HEK293 (cell line): ENCODE results near the gene SYNPO2.

Experiments used
- CTCF ChIA-PET: fragments of 350-600 bp; formaldehyde crosslinking; extraction: SDS; loops from one replicate; lab custom pipeline; 2021; ENCODE audit warnings: antibody characterized with exemption; lab: Yijun Ruan, JAX
- POLR2A ChIA-PET: fragments of 300-600 bp; formaldehyde crosslinking; extraction: SDS; loops from one replicate; lab custom pipeline; 2020; ENCODE audit warnings: antibody characterized with exemption, inconsistent platforms; lab: Yijun Ruan, JAX
- H3K27ac ChIP-seq: fragments of 200-500 bp; sonication (Bioruptor generic); 2 replicates; pipeline ENCODE4 v1.5.1; 2014; ENCODE audit warnings: low read depth, low read length, control low read depth, inconsistent platforms; ENCODE audit errors: extremely low read depth
- H3K36me3 ChIP-seq, 2 experiments: fragments of 200-500 bp in 1 of 2; sonication (Bioruptor generic) in 1 of 2; 1 replicate in 1 of 2; 2 replicates in 1 of 2; pipeline ENCODE4 v1.5.1; 2014 to 2017; ENCODE audit warnings: inconsistent platforms in 2 of 2, low read length in 2 of 2; ENCODE audit not compliant: control insufficient read depth in 2 of 2, insufficient read depth in 1 of 2
- H3K4me1 ChIP-seq: fragments of 200-500 bp; sonication (Bioruptor generic); 2 replicates; pipeline ENCODE4 v1.5.1; 2014; ENCODE audit warnings: mild to moderate bottlenecking, low read length, inconsistent platforms; ENCODE audit not compliant: control insufficient read depth, insufficient read depth
- H3K4me3 ChIP-seq: 2 replicates; pipeline ENCODE4 v1.5.1; 2011; ENCODE audit warnings: low read depth, mild to moderate bottlenecking, control low read depth, low read length, moderate library complexity
- H3K9me3 ChIP-seq: fragments of 200-500 bp; sonication (Bioruptor generic); 2 replicates; pipeline ENCODE4 v1.5.1; 2014; ENCODE audit warnings: low read depth, low read length, inconsistent platforms; ENCODE audit not compliant: control insufficient read depth, insufficient read depth
- HOXA7 ChIP-seq: sonication (generic); formaldehyde crosslinking; IDR thresholded peaks from 2 replicates; pipeline ENCODE4 v1.8.1; 2022; ENCODE audit warnings: missing genetic modification reagents, borderline replicate concordance
- HOXC10 ChIP-seq: sonication (generic); formaldehyde crosslinking; IDR thresholded peaks from 2 replicates; pipeline ENCODE4 v1.8.1; 2023; ENCODE audit warnings: mild to moderate bottlenecking, missing genetic modification reagents
- KLF10 ChIP-seq: fragments of 450-650 bp; IDR thresholded peaks from 2 replicates; pipeline ENCODE4 v1.5.1; 2018; ENCODE audit warnings: missing biosample characterization, mild to moderate bottlenecking, missing genetic modification characterization
- KLF7 ChIP-seq: fragments of 450-650 bp; formaldehyde crosslinking; IDR thresholded peaks from 2 replicates; pipeline ENCODE4 v1.5.1; 2016; ENCODE audit warnings: missing biosample characterization, missing genetic modification characterization, borderline replicate concordance
- KLF8 ChIP-seq: fragments of 450-650 bp; formaldehyde crosslinking; IDR thresholded peaks from 2 replicates; pipeline ENCODE4 v1.5.1; 2016; ENCODE audit warnings: missing biosample characterization, missing genetic modification characterization
- OSR2 ChIP-seq: fragments of 450-650 bp; formaldehyde crosslinking; IDR thresholded peaks from 2 replicates; pipeline ENCODE4 v1.5.1; 2016; ENCODE audit warnings: missing biosample characterization, missing genetic modification characterization
- SP7 ChIP-seq: fragments of 450-650 bp; formaldehyde crosslinking; IDR thresholded peaks from 2 replicates; pipeline ENCODE4 v1.5.1; 2016; ENCODE audit warnings: missing biosample characterization, missing genetic modification characterization
- ZFHX2 ChIP-seq: fragments of 450-650 bp; formaldehyde crosslinking; conservative IDR thresholded peaks from 2 replicates; pipeline ENCODE4 v1.5.1; 2016; ENCODE audit warnings: missing biosample characterization, missing genetic modification characterization
- ZNF239 ChIP-seq: fragments of 450-650 bp; formaldehyde crosslinking; IDR thresholded peaks from 2 replicates; pipeline ENCODE4 v1.5.1; 2016; ENCODE audit warnings: missing biosample characterization, missing genetic modification characterization
- ZNF280D ChIP-seq: fragments of 450-650 bp; formaldehyde crosslinking; IDR thresholded peaks from 2 replicates; pipeline ENCODE4 v1.5.1; 2016; ENCODE audit warnings: missing biosample characterization, missing genetic modification characterization
- ZNF521 ChIP-seq: fragments of 450-650 bp; formaldehyde crosslinking; IDR thresholded peaks from 2 replicates; pipeline ENCODE4 v1.5.1; 2017; ENCODE audit warnings: missing biosample characterization, mild to moderate bottlenecking, missing genetic modification characterization
- ZNF544 ChIP-seq: fragments of 450-650 bp; formaldehyde crosslinking; IDR thresholded peaks from 2 replicates; pipeline ENCODE4 v1.5.0; 2017; ENCODE audit warnings: missing biosample characterization, missing genetic modification characterization
- ZNF610 ChIP-seq: fragments of 450-650 bp; formaldehyde crosslinking; IDR thresholded peaks from 2 replicates; pipeline ENCODE4 v1.5.1; 2016; ENCODE audit warnings: missing biosample characterization, missing genetic modification characterization, borderline replicate concordance
- ZNF624 ChIP-seq: fragments of 450-650 bp; formaldehyde crosslinking; IDR thresholded peaks from 2 replicates; pipeline ENCODE4 v1.5.1; 2017; ENCODE audit warnings: missing biosample characterization, missing genetic modification characterization
- ZNF658 ChIP-seq: fragments of 450-650 bp; formaldehyde crosslinking; IDR thresholded peaks from 2 replicates; pipeline ENCODE4; 2016; ENCODE audit warnings: missing biosample characterization, missing genetic modification characterization
- ZNF785 ChIP-seq: fragments of 450-650 bp; formaldehyde crosslinking; IDR thresholded peaks from 2 replicates; pipeline ENCODE4 v1.5.1; 2016; ENCODE audit warnings: missing biosample characterization, missing genetic modification characterization
- ZNF843 ChIP-seq: fragments of 450-650 bp; formaldehyde crosslinking; IDR thresholded peaks from 2 replicates; pipeline ENCODE4 v1.5.1; 2016; ENCODE audit warnings: missing biosample characterization, missing genetic modification characterization
- ZSCAN4 ChIP-seq: fragments of 450-650 bp; formaldehyde crosslinking; IDR thresholded peaks from 2 replicates; pipeline ENCODE4 v1.5.1; 2017; ENCODE audit warnings: missing biosample characterization, missing genetic modification characterization
- ZXDB ChIP-seq: fragments of 450-650 bp; formaldehyde crosslinking; IDR thresholded peaks from 2 replicates; pipeline ENCODE4 v1.5.1; 2016; ENCODE audit warnings: missing biosample characterization, missing genetic modification characterization
- TF ChIP-seq, protein P1 (sequence below): IDR thresholded peaks from 2 replicates; pipeline ENCODE4 v1.6.1; 2011; ENCODE audit warnings: mild to moderate bottlenecking, low read depth, low read length, borderline replicate concordance
- TF ChIP-seq, protein P2 (sequence below): fragments of 450-650 bp; IDR thresholded peaks from 2 replicates; pipeline ENCODE4 v1.5.1; 2018; ENCODE audit warnings: missing biosample characterization, mild to moderate bottlenecking, missing genetic modification characterization
- TF ChIP-seq, protein P3 (sequence below): fragments of 450-650 bp; formaldehyde crosslinking; IDR thresholded peaks from 2 replicates; pipeline ENCODE4 v1.5.1; 2016; ENCODE audit warnings: missing biosample characterization, missing genetic modification characterization

The SYNPO2 gene

GRCh38 chr4:119068529-119068962 is 179.9 kb downstream of the SYNPO2 start (continued):
- TF ChIP-seq, protein P1, sequence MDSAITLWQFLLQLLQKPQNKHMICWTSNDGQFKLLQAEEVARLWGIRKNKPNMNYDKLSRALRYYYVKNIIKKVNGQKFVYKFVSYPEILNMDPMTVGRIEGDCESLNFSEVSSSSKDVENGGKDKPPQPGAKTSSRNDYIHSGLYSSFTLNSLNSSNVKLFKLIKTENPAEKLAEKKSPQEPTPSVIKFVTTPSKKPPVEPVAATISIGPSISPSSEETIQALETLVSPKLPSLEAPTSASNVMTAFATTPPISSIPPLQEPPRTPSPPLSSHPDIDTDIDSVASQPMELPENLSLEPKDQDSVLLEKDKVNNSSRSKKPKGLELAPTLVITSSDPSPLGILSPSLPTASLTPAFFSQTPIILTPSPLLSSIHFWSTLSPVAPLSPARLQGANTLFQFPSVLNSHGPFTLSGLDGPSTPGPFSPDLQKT, result no peak
- TF ChIP-seq ZNF658 (tag by site-specific recombination) (no peak), ZNF785 (tag by site-specific recombination) (no peak), ZNF843 (tag by site-specific recombination) (peak; percentile 41; the same call in 1 of the 2 replicates), SP7 (tag by site-specific recombination) (peak; percentile 43; the same call in 1 of the 2 replicates), ZNF544 (tag by site-specific recombination) (no peak), ZFHX2 (no peak), ZNF239 (tag by site-specific recombination) (no peak), ZSCAN4 (tag by site-specific recombination) (no peak)
- TF ChIP-seq, protein P2, sequence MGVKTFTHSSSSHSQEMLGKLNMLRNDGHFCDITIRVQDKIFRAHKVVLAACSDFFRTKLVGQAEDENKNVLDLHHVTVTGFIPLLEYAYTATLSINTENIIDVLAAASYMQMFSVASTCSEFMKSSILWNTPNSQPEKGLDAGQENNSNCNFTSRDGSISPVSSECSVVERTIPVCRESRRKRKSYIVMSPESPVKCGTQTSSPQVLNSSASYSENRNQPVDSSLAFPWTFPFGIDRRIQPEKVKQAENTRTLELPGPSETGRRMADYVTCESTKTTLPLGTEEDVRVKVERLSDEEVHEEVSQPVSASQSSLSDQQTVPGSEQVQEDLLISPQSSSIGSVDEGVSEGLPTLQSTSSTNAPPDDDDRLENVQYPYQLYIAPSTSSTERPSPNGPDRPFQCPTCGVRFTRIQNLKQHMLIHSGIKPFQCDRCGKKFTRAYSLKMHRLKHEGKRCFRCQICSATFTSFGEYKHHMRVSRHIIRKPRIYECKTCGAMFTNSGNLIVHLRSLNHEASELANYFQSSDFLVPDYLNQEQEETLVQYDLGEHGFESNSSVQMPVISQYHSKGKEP (tag by site-specific recombination), result peak; percentile 77

DNA sequence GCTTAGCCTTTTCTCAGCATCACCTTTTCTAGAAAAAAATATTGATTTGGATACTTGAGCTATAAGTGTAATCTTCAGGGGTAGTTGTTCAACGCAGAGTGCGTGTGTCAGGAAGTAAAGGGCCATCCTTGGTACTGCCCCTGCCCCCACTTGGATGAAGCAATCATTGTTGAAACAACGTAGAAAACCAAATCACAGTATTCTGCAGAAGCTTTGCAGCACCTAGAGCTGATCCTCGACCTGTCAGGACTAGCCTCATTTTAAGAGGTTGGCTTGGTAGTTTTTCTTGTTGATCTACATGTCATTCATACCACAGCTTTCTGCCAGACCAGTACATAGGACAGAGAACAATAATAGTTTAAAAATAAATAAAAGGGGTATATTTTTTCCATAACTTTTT is 181.6 kb downstream of the SYNPO2 start:
- Histone ChIP-seq H3K4me3 (no peak overlapping the region), H3K27ac (no peak overlapping the region), H3K36me3 (no peaks in the 10 kb centered on the region), H3K9me3 (no peaks in the 10 kb centered on the region), H3K4me1 (peaks cover 10% of the 10 kb centered on the region)
- POLR2A ChIA-PET, result no interaction called here
- CTCF ChIA-PET, result no interaction called here
- TF ChIP-seq ZNF280D (tag by site-specific recombination), result no peak
- no peak for TF ChIP-seq ZNF624
- no peak for TF ChIP-seq HOXA7
- no peak for TF ChIP-seq ZXDB (tag by site-specific recombination)
- TF ChIP-seq KLF10, result no peak
- no peak for TF ChIP-seq OSR2
- TF ChIP-seq ZNF521 (tag by site-specific recombination), result no peak
- no peak for TF ChIP-seq HOXC10 (CRISPR knock-in tag)
- TF ChIP-seq, protein P3, sequence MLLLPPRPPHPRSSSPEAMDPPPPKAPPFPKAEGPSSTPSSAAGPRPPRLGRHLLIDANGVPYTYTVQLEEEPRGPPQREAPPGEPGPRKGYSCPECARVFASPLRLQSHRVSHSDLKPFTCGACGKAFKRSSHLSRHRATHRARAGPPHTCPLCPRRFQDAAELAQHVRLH (tag by site-specific recombination), result no peak
- no peak for TF ChIP-seq KLF8
- TF ChIP-seq ZNF610, result no peak
- TF ChIP-seq KLF7 (tag by site-specific recombination), result no peak
